K562 (cell line): ENCODE data around the gene ANTKMT. TPM values are rescaled to one million over a fixed set of nuclear protein-coding genes. Genes with fewer than 3 reads are reported as not detected.

Source experiments
- ATAC-seq: fragments of 200-7000 bp; cut with Tn5 transposase; 3 replicates; pipeline ENCODE4 v1.9.1; 2020; ENCODE audit warnings: moderate library complexity
- BruUV-seq: library from RNA; stranded (reverse); fragments of 400-500 nt; replicated peaks from 2 replicates; lab custom pipeline; 2021; lab: Mats Ljungman, UMichigan
- CTCF ChIA-PET: fragments of 300-600 bp; formaldehyde crosslinking; extraction: SDS; loops from one replicate; lab custom pipeline; 2021; ENCODE audit warnings: low intra/inter-chr PET ratio; lab: Yijun Ruan, JAX
- POLR2A ChIA-PET: fragments of 300-600, 350-650 bp; sonication (Branson Sonifier 250); formaldehyde crosslinking; extraction: SDS; loops from one replicate; lab custom pipeline; 2021; ENCODE audit warnings: antibody characterized with exemption, inconsistent platforms; lab: Yijun Ruan, JAX
- DNase-seq, 4 experiments: peaks; one replicate each; pipeline versions ENCODE4 v3.0.0 to v3.0.0-alpha.2; 2011 to 2018; ENCODE audit warnings: low spot score in 3 of 4, mixed read lengths in 3 of 4; ENCODE audit errors: extremely low read depth in 1 of 4
- FAIRE-seq: peaks from 2 replicates; lab custom pipeline; 2011; peaks lifted over from hg19 to GRCh38; lab: Jason Lieb, UNC
- H2AFZ ChIP-seq: 2 replicates; pipeline ENCODE4 v1.6.0; 2011; ENCODE audit warnings: low read depth, low read length, control low read depth, inconsistent platforms
- H3K27ac ChIP-seq: fragments of 200-600 bp; 3 replicates; pipeline ENCODE4 v1.8.0; 2011; ENCODE audit warnings: low read depth, mild to moderate bottlenecking, control low read depth, inconsistent platforms, low read length, moderate library complexity, mixed read lengths; ENCODE audit errors: extremely low read depth
- H3K27me3 ChIP-seq, 2 experiments: fragments of 300-600 bp in 1 of 2; 2 replicates in 1 of 2; 3 replicates in 1 of 2; pipeline versions ENCODE4 v1.6.0 to v1.8.0; 2011; ENCODE audit warnings: inconsistent platforms in 2 of 2, low read length in 2 of 2, mild to moderate bottlenecking in 1 of 2, mixed read lengths in 1 of 2, moderate library complexity in 1 of 2; ENCODE audit not compliant: control insufficient read depth in 2 of 2, insufficient read depth in 2 of 2
- H3K36me3 ChIP-seq: fragments of 300-600 bp; 3 replicates; pipeline ENCODE4 v1.8.0; 2011; ENCODE audit warnings: mild to moderate bottlenecking, low read length, inconsistent platforms; ENCODE audit not compliant: control insufficient read depth, insufficient read depth
- H3K4me1 ChIP-seq, 2 experiments: fragments of 200-600 bp in 1 of 2; replicated peaks in 1 of 2; 2 replicates in 1 of 2; 3 replicates in 1 of 2; pipeline versions ENCODE4 v1.5.1 to v1.8.0; 2011; ENCODE audit warnings: inconsistent platforms in 2 of 2, low read length in 2 of 2, mild to moderate bottlenecking in 1 of 2, mixed read lengths in 1 of 2, moderate library complexity in 1 of 2; ENCODE audit not compliant: control insufficient read depth in 2 of 2, insufficient read depth in 2 of 2
- H3K4me2 ChIP-seq: 2 replicates; pipeline ENCODE4 v1.6.1; 2011; ENCODE audit warnings: low read length, control low read depth, inconsistent platforms, mixed read lengths; ENCODE audit not compliant: insufficient read depth
- H3K4me3 ChIP-seq: fragments of 200-600 bp; sonication (generic), shearing (Covaris generic); 2 replicates; pipeline ENCODE4 v1.5.1; 2016; ENCODE audit warnings: control low read depth, inconsistent platforms
- H3K79me2 ChIP-seq: fragments of 200-600 bp; 3 replicates; pipeline ENCODE4 v1.8.0; 2011; ENCODE audit warnings: low read length, inconsistent platforms; ENCODE audit not compliant: control insufficient read depth, insufficient read depth
- H3K9ac ChIP-seq, 2 experiments: 2 replicates each; pipeline versions ENCODE4 v1.6.0 to v1.6.1; 2011; ENCODE audit warnings: low read depth in 2 of 2, low read length in 2 of 2, control low read depth in 1 of 2, inconsistent platforms in 1 of 2, mild to moderate bottlenecking in 1 of 2, mixed read lengths in 1 of 2; ENCODE audit not compliant: insufficient read depth in 1 of 2
- H3K9me1 ChIP-seq: one replicate; pipeline ENCODE4 v1.6.0; 2011; ENCODE audit warnings: inconsistent platforms, mild to moderate bottlenecking, low read length, moderate library complexity; ENCODE audit not compliant: control insufficient read depth, insufficient read depth
- H3K9me3 ChIP-seq: replicated peaks from 2 replicates; pipeline ENCODE4 v1.5.1; 2011; ENCODE audit warnings: low read depth, low read length, inconsistent platforms; ENCODE audit not compliant: control insufficient read depth, insufficient read depth
- H4K20me1 ChIP-seq: replicated peaks from 2 replicates; pipeline ENCODE4 v1.6.1; 2011; ENCODE audit warnings: low read length, inconsistent platforms, mixed read lengths; ENCODE audit not compliant: control insufficient read depth, insufficient read depth
- CTBP1 ChIP-seq: fragments of 450-650 bp; IDR thresholded peaks from 2 replicates; pipeline ENCODE4 v1.6.1; 2016; ENCODE audit warnings: borderline replicate concordance
- HNRNPL ChIP-seq: fragments of 200-400 bp; formaldehyde crosslinking; IDR thresholded peaks from 2 replicates; pipeline ENCODE4 v1.6.1; 2017; ENCODE audit warnings: low read depth, mild to moderate bottlenecking, low read length
- TFAP4 ChIP-seq: sonication (generic); formaldehyde crosslinking; IDR thresholded peaks from 2 replicates; pipeline ENCODE4 v1.8.0; 2022; ENCODE audit warnings: missing genetic modification reagents, mild to moderate bottlenecking, moderate library complexity, borderline replicate concordance
- ZBTB33 ChIP-seq: sonication (generic); formaldehyde crosslinking; IDR thresholded peaks from 2 replicates; pipeline ENCODE4 v1.8.1; 2023; ENCODE audit warnings: mild to moderate bottlenecking, missing genetic modification reagents
- WGBS: fragments of 100-300 bp; shearing (Covaris generic); methylation state at CpG from one replicate; pipeline ENCODE4 v1.1.6; 2016; ENCODE audit warnings: low coverage, mixed read lengths; ENCODE audit not compliant: insufficient coverage; ENCODE audit errors: missing lambda C conversion rate; 5-methylcytosine and 5-hydroxymethylcytosine counted together
- in situ Hi-C: fragments of 300-500 bp; cut with MboI; formaldehyde crosslinking; loops from 4 replicates; pipeline ENCODE4 v1.15.0; 2018; ENCODE audit warnings: inconsistent platforms, mixed read lengths
- intact Hi-C: fragments of 100-400 bp; cut with micrococcal nuclease; formaldehyde crosslinking; loops from 2 replicates; pipeline ENCODE4 v1.14.2; 2022
- polyA plus RNA-seq, 8 experiments: library from polyadenylated mRNA; depleted of rRNA in 4 of 8; stranded (reverse) in 5 of 8; unstranded in 3 of 8; fragments of >200 nt; fragmentation: Nextera tagmentation in 2 of 8; fragmentation: Illumina TruSeq in 1 of 8; extraction: Ambion mirVana in 2 of 8; extraction: Trizol in 1 of 8; gene quantifications; 2 replicates each; pipeline versions ENCODE4 v1.2.1 to v1.2.3, GENCODE V29; 2011 to 2014; ENCODE audit warnings: inconsistent platforms in 1 of 8, missing spikeins in 1 of 8
- total RNA-seq, 7 experiments: library from RNA; depleted of rRNA in 6 of 7; stranded (reverse); fragments of >200 nt in 6 of 7; fragmentation: Illumina TruSeq in 2 of 7; extraction: Trizol in 2 of 7; gene quantifications; 2 replicates each; pipeline versions ENCODE4 v1.2.1 to v1.2.3, GENCODE V29; 2011 to 2021; ENCODE audit warnings: low replicate concordance in 1 of 7
- TF ChIP-seq, protein P1 (sequence below): fragments of 450-650 bp; IDR thresholded peaks from 2 replicates; pipeline ENCODE4 v1.7.1; 2018; ENCODE audit warnings: mild to moderate bottlenecking, low read depth; ENCODE audit not compliant: partially characterized antibody

ANTKMT gene
- total and polyA plus RNA-seq, 9 of the 15 experiments (the other 6 are each of a cell fraction or from before 2014, with no cell fraction given) = 0.58 to 217 (median 19.1) TPM

DNA sequence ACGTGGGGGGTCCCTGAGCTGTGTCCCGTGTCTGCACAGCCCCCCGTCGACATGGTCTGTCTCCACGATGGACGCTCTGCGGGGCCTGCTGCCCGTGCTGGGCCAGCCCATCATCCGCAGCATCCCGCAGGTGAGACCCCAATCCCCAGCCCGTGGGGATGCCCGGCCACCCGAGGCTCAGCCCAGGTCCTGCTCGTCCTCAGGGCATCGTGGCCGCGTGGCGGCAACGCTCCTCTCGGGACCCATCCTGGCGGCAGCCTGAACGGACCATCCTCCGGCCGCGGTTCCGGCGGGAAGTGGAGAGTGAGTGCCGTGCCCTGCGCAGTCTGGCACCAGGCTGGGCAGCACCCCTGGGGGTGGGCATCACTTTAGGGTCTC is 44.5 kb downstream of the ANTKMT start:
- TF ChIP-seq ZBTB33 (CRISPR knock-in tag) (peak; percentile 44; the same call in 1 of the 2 replicates), CTBP1 (no peak), HNRNPL (0 out of 2 replicates have a peak, but pooled peaks have one; percentile 58), TFAP4 (CRISPR knock-in tag) (0 out of 2 replicates have a peak, but pooled peaks have one; percentile 3)
- TF ChIP-seq, protein P1, sequence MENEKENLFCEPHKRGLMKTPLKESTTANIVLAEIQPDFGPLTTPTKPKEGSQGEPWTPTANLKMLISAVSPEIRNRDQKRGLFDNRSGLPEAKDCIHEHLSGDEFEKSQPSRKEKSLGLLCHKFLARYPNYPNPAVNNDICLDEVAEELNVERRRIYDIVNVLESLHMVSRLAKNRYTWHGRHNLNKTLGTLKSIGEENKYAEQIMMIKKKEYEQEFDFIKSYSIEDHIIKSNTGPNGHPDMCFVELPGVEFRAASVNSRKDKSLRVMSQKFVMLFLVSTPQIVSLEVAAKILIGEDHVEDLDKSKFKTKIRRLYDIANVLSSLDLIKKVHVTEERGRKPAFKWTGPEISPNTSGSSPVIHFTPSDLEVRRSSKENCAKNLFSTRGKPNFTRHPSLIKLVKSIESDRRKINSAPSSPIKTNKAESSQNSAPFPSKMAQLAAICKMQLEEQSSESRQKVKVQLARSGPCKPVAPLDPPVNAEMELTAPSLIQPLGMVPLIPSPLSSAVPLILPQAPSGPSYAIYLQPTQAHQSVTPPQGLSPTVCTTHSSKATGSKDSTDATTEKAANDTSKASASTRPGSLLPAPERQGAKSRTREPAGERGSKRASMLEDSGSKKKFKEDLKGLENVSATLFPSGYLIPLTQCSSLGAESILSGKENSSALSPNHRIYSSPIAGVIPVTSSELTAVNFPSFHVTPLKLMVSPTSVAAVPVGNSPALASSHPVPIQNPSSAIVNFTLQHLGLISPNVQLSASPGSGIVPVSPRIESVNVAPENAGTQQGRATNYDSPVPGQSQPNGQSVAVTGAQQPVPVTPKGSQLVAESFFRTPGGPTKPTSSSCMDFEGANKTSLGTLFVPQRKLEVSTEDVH = no peak
- FAIRE-seq (no peak), ATAC-seq (no peak), DNase-seq (no peak)
- no peak overlapping the region for H3K9ac ChIP-seq
- H3K79me2 ChIP-seq = no peaks in the 10 kb centered on the region
- intact Hi-C loops (no loop called here), in situ Hi-C loops (no loop called here)
- H3K4me3 ChIP-seq = no peak overlapping the region
- no peak overlapping the region for H3K27ac ChIP-seq
- peaks cover 0 to 6% of the 10 kb centered on the region in 2 experiments; a peak in 1 of 5 replicates for H3K27me3 ChIP-seq
- BruUV-seq = no TSS peak
- H3K4me2 ChIP-seq = no peak overlapping the region
- peaks cover 0 to 84% of the 10 kb centered on the region in 2 experiments; a peak in 2 of 5 replicates for H3K4me1 ChIP-seq
- no peaks in the 10 kb centered on the region for H3K9me3 ChIP-seq
- no peaks in the 10 kb centered on the region for H3K36me3 ChIP-seq
- WGBS = 66% methylated on average over 23 of the region's 29 CpGs
- H4K20me1 ChIP-seq = 0 out of 2 replicates have a peak, but pooled peaks cover 3% of the 10 kb centered on the region
- ChIA-PET CTCF (no interaction called here), POLR2A (interaction anchor here (1.0 to 1.5 kb wide), 2 partner anchors 23 to 25 kb away, joined by 3 to 4 read pairs; partner anchors contain the start of gene CIAO3)
- H2AFZ ChIP-seq = no peak overlapping the region
- H3K9me1 ChIP-seq = no peaks in the 10 kb centered on the region
